Raji (cell line): ENCODE results near the gene EVA1C.

Experiments used
- POLR2A ChIP-seq: IDR thresholded peaks from 2 replicates; pipeline ENCODE4 v1.6.1; 2011; ENCODE audit warnings: low read depth, low read length, control low read depth; ENCODE audit not compliant: insufficient read depth

The EVA1C gene

GRCh38 chr21:32529679-32530078, 117.2 kb downstream of the EVA1C start:
- no peak for TF ChIP-seq POLR2A

GRCh38 chr21:32532636-32533035, 120.1 kb downstream of the EVA1C start:
- no peak for TF ChIP-seq POLR2A

- no peak for TF ChIP-seq POLR2A
Observed at GRCh38 chr21:32533053-32533452, 120.5 kb downstream of the EVA1C start.

- TF ChIP-seq POLR2A, result no peak
Observed at GRCh38 chr21:32533611-32534010, 121.1 kb downstream of the EVA1C start.

- no peak for TF ChIP-seq POLR2A
Observed at GRCh38 chr21:32534113-32534512, 121.6 kb downstream of the EVA1C start.

GRCh38 chr21:32535612-32536011, 123.1 kb downstream of the EVA1C start:
- no peak for TF ChIP-seq POLR2A

- TF ChIP-seq POLR2A, result no peak
Observed at GRCh38 chr21:32537569-32537881, 125.0 kb downstream of the EVA1C start.

- no peak for TF ChIP-seq POLR2A
Observed at GRCh38 chr21:32538147-32538792, 125.8 kb downstream of the EVA1C start.

GRCh38 chr21:32539378-32539777, 126.9 kb downstream of the EVA1C start:
- TF ChIP-seq POLR2A, result no peak

- TF ChIP-seq POLR2A, result no peak
Observed at GRCh38 chr21:32543975-32544374, 131.5 kb downstream of the EVA1C start.

- no peak for TF ChIP-seq POLR2A
Observed at GRCh38 chr21:32544697-32545096, 132.2 kb downstream of the EVA1C start.

- no peak for TF ChIP-seq POLR2A
Observed at GRCh38 chr21:32545948-32546441, 133.5 kb downstream of the EVA1C start.

- no peak for TF ChIP-seq POLR2A
Observed at GRCh38 chr21:32547018-32547417, 134.5 kb downstream of the EVA1C start.

GRCh38 chr21:32548978-32549377, 136.5 kb downstream of the EVA1C start:
- TF ChIP-seq POLR2A, result no peak

GRCh38 chr21:32549440-32549839, 136.9 kb downstream of the EVA1C start:
- no peak for TF ChIP-seq POLR2A

- TF ChIP-seq POLR2A, result no peak
Observed at GRCh38 chr21:32549886-32550285, 137.4 kb downstream of the EVA1C start.
